GM19193 (cell line): ENCODE results near the gene COPS2.

Experiments
- POLR2A ChIP-seq: IDR thresholded peaks from 4 replicates; pipeline ENCODE4 v1.6.1; 2011; ENCODE audit not compliant: insufficient read depth, insufficient read length; ENCODE audit errors: extremely low read depth

The COPS2 gene

GRCh38 chr15:49169880-49170597 lies 14.6 kb upstream of the COPS2 start, which contains the start of gene GALK2:
Gene GALK2 (plus strand): TSS chr15:49170247. CDS start chr15:49170323, 76 bp downstream.
- TF ChIP-seq POLR2A: peak; percentile 75

DNA sequence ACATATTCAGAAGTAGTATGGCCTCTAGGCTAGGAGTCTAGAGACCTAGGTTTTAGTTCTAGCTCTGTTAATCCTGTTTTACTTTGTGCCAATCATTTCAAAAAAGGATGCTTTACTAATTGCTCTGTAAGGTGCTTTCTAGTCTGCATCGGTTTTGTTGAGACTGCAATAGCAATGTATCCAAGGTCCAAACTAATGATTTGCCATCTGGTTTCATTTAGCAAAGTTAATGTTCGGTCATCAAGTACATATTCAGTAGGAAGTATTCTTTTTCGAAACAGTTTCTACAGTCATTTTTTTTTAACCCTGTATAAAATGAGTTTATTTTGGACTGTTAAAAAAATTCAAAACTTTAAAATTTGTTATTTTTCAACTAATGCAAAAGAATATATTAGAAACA lies 12.6 kb upstream of the COPS2 start:
- TF ChIP-seq POLR2A: no peak

DNA sequence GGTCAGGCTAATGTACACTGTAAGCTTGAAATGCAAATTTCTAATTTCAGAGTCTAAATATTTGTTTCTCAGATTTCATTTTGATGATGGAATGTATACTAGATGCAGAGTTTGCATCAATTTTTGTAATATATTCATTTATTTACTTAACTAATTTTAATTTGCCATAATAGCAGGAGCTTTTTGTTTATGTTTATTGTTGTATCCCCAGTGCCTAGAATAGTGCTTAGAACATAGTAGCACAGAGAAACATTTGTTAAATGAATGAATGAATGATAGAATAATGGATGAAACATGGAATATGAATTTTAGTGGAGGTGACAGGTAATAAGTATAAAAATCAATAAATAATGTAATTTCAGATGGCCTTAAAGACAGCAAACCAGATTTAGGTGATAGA lies 9.5 kb upstream of the COPS2 start:
- no peak for TF ChIP-seq POLR2A

GRCh38 chr15:49163678-49164077 lies 8.3 kb upstream of the COPS2 start:
- no peak for TF ChIP-seq POLR2A

GRCh38 chr15:49155834-49156627 lies 632 bp upstream of the COPS2 start:
- TF ChIP-seq POLR2A: no peak

DNA sequence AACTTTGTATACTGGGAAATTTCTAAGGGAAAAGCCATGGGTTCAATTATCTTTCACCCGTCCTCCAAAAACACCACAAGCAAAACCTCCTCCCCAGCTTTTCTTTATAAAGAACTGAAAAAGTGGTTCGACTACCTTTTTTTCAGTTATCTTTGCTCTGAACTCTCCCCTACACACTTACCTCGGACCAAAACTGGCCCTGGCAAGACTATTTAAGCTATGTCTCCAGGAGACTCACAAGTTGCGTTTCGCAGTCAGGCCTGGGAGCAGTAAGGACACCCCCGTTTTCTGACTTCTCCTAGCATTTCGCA lies 645 bp downstream of the COPS2 start:
- no peak for TF ChIP-seq POLR2A

DNA sequence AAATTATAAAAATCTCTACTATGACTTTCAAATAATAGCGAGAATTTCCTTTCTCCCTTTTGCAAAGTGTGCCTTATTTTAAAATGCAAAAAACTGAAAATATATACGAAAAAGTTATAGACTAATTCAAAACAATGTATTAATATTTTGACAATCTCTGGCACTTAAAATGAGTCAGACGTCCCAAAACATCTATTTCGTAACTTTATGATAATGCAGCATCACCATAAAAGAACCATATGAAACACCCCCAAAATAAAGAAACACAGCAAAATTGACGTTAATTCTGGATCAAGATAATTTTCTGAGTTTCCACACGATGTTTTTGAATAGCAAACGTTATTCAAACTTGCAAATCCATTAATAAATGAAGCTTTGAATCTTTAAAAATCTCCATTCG lies 1.0 kb downstream of the COPS2 start:
- no peak for TF ChIP-seq POLR2A

DNA sequence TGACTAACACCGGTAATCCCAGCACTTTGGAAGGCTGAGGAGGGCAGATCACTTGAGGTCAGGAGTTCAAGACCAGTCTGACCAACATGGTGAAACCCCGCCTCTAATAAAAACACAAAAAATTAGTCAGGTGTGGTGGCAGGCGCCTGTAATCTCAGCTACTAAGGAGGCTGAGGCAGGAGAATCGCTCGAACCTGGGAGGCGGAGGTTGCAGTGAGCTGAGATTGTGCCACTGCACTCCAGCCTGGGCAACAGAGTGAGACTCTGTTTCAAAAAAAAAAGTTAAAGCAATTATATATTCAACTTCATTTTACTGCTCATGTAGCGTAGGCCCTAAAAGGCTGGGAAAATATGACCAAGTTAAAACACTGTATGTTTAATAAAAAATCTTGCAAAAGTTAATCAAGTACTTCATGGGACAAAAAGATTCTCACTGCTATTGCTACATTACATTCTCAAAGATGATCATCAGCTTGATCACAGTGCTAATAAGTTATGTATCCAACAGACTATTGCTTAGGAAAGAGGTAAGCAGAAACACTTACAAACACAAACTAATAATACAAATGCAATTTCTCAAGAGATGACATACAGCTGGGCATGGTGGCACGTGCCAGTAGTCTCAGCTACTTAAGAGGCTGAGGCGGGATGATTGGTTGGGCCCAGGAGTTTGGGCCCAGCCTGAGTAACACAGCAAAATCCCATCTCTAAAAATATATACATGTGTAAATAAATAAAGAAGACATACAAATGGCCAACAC lies 2.7 kb downstream of the COPS2 start:
- no peak for TF ChIP-seq POLR2A

- no peak for TF ChIP-seq POLR2A
Observed at GRCh38 chr15:49151831-49152230, 3.6 kb downstream of the COPS2 start.

DNA sequence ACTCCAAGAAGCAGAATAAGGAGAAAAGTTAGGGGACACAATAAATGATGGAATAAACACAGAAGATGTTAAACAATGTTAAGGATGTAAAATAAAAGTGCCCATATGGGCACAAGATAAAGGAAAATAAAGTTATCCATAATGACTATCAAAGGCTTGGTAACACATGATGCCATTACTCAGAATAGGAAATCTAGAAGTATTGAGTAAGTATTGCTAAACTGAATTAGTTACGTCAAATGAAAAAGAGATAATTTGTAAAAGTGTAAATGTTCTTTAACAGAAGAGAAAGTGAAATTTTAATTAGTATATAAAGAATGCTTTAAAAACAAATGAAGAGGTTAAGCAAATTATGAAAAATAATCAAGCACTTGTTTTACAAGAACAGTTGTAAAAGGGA lies 6.7 kb downstream of the COPS2 start:
- no peak for TF ChIP-seq POLR2A

- no peak for TF ChIP-seq POLR2A
Observed at GRCh38 chr15:49148298-49148697, 7.1 kb downstream of the COPS2 start.

DNA sequence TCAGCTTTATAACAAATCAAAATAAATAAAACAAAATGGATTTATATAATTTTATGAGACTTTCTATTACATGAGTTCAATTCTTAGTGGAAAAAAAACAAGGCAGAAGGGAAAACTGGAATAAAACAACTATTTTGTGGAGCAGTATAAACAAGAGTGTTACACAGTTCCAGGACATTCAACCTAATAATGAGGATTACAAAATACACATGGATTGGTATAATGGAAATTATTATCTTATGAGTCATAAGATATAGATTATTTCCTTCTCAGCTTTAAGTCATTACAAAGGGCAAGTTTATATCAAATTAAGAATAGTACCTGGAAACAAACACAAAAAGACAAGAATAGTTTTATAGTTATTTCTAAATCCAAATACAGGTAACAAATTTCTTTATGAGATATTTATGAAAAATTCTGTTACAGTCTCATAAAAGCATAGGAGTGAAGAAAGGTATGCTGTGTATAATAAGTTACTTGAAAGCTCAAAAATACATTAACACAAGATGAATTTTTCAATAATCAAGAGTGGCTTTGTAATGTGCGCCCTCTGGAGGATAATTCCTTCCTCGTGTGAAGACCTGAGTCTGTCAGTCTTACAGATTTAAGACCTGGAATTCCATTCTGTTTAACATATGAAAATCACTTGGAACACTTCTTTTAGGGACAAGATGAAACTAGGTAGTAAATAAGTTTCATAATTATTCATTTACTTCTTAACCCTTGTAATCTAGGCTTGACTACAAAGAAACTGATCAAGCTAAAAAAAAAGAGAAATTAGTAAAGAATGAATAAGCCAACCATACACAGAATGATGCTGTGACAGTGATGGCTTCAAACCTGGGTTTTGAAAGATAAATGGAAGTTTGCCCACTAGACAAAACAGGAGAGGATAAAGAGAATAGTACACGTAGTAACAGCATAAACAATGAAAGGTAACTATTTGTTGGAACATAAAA lies 9.5 kb downstream of the COPS2 start:
- TF ChIP-seq POLR2A: no peak

- no peak for TF ChIP-seq POLR2A
Observed at GRCh38 chr15:49137861-49138260, 17.5 kb downstream of the COPS2 start.

- no peak for TF ChIP-seq POLR2A
Observed at GRCh38 chr15:49135911-49136310, 19.5 kb downstream of the COPS2 start.

DNA sequence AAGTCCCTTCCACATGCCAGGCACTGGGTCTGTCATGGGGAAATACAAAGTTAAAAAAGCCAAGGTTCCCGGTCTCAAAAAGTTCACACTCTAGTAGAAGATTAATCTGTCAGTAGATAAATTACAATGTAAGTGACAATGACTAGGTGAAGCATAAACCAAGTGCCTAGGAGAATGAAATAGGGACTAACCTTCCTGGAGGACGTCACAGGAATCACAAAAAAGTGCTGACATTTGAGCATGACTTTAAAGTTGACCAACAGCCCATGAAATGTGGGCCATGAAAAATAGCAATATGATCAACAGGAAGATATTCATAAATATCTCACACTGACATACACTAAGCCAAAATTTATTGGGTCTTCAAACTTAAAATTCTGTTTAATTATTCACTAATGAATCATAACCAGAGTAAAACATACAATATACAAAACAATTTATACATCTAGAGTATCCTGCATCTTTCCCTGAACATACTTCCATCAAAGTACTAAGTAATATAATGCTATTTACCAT lies 20.0 kb downstream of the COPS2 start:
- no peak for TF ChIP-seq POLR2A

GRCh38 chr15:49134683-49135341 lies 20.6 kb downstream of the COPS2 start:
- no peak for TF ChIP-seq POLR2A
